ENCODE measurements around the gene LEMD2.

The LEMD2 gene

GRCh38 chr6:33824461-33825154 lies 35.7 kb upstream of the LEMD2 start:
- TF ChIP-seq, protein P1, sequence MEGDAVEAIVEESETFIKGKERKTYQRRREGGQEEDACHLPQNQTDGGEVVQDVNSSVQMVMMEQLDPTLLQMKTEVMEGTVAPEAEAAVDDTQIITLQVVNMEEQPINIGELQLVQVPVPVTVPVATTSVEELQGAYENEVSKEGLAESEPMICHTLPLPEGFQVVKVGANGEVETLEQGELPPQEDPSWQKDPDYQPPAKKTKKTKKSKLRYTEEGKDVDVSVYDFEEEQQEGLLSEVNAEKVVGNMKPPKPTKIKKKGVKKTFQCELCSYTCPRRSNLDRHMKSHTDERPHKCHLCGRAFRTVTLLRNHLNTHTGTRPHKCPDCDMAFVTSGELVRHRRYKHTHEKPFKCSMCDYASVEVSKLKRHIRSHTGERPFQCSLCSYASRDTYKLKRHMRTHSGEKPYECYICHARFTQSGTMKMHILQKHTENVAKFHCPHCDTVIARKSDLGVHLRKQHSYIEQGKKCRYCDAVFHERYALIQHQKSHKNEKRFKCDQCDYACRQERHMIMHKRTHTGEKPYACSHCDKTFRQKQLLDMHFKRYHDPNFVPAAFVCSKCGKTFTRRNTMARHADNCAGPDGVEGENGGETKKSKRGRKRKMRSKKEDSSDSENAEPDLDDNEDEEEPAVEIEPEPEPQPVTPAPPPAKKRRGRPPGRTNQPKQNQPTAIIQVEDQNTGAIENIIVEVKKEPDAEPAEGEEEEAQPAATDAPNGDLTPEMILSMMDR (IDR thresholded peaks at IDR 0.05; ENCODE audit: low read depth, low read length, missing control alignments) = no peak
- in situ Hi-C loops (cut with HindIII; ENCODE audit: low sequenced_read_pairs) = no loop called here
- H3K4me3 ChIP-seq (ENCODE audit: low read depth, low read length) = no peak overlapping the region
- DNase-seq (ENCODE audit: low read depth) = no peak

GRCh38 chr6:33823806-33824205 lies 34.9 kb upstream of the LEMD2 start:
- DNase-seq (ENCODE audit: low read depth) = no peak
- in situ Hi-C loops (cut with HindIII; ENCODE audit: low sequenced_read_pairs) = no loop called here
- H3K4me3 ChIP-seq (ENCODE audit: low read depth, low read length) = no peak overlapping the region
- TF ChIP-seq, protein P1 (IDR thresholded peaks at IDR 0.05; ENCODE audit: low read depth, low read length, missing control alignments) = no peak

GRCh38 chr6:33822575-33823395 lies 33.9 kb upstream of the LEMD2 start:
- no peak overlapping the region for H3K4me3 ChIP-seq (ENCODE audit: low read depth, low read length)
- no peak for DNase-seq (ENCODE audit: low read depth)
- TF ChIP-seq, protein P1 (IDR thresholded peaks at IDR 0.05; ENCODE audit: low read depth, low read length, missing control alignments) = peak; percentile 45
- in situ Hi-C loops (cut with HindIII; ENCODE audit: low sequenced_read_pairs) = no loop called here

DNA sequence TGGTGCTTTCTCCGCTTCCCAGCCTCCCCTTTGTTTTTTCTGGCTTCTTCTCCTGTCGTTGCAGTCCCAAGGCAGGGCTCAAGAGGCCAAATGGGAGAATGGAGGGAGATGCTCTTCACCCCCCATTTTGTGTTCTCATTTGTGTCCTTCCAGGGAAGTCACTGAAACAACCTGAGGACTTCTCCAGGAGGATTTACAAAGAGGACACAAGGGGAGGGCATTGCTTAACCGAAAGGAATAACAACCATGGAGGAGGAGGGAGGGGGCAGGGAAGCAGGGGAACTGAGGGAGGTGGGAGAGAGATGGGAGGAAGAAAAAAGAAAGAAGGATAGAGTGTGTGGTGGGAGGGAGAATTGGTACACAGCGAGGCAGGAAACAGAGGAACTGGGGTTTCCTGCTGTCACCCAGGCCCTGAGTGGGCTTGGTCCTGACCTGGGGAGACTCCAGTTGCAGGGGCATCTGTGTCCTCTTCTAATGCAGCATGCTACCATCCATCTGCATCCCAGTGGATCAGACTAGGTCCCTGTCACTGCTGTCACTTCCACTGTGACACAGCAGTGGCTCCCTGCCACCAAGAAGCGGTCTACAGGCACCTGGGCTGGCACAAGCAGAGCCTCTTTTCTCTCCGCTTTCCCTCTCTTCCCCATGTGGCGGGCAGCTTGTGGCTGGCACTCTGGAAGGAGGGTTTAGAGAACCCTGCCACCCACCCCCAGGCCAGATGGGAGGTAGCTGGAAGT lies 32.0 kb upstream of the LEMD2 start:
- in situ Hi-C loops (cut with HindIII; ENCODE audit: low sequenced_read_pairs) = no loop called here
- TF ChIP-seq, protein P1 (IDR thresholded peaks at IDR 0.05; ENCODE audit: low read depth, low read length, missing control alignments) = no peak

GRCh38 chr6:33820243-33820642 lies 31.3 kb upstream of the LEMD2 start:
- DNase-seq (ENCODE audit: low read depth) = no peak
- H3K4me3 ChIP-seq (ENCODE audit: low read depth, low read length) = no peak overlapping the region
- TF ChIP-seq, protein P1 (IDR thresholded peaks at IDR 0.05; ENCODE audit: low read depth, low read length, missing control alignments) = no peak
- in situ Hi-C loops (cut with HindIII; ENCODE audit: low sequenced_read_pairs) = no loop called here

More for the DNA sequence above, 32.0 kb upstream of the LEMD2 start:
- no peak for DNase-seq (ENCODE audit: low read depth)
- H3K4me3 ChIP-seq (ENCODE audit: low read depth, low read length) = no peak overlapping the region

- in situ Hi-C loops (cut with HindIII; ENCODE audit: low sequenced_read_pairs) = no loop called here
- H3K4me3 ChIP-seq (ENCODE audit: low read depth, low read length) = no peak overlapping the region
- TF ChIP-seq, protein P1 (IDR thresholded peaks at IDR 0.05; ENCODE audit: low read depth, low read length, missing control alignments) = no peak
- DNase-seq (ENCODE audit: low read depth) = no peak
Observed at GRCh38 chr6:33819021-33819420, 30.1 kb upstream of the LEMD2 start.
